ENCODE data around the gene DPP10.

The DPP10 gene

DNA sequence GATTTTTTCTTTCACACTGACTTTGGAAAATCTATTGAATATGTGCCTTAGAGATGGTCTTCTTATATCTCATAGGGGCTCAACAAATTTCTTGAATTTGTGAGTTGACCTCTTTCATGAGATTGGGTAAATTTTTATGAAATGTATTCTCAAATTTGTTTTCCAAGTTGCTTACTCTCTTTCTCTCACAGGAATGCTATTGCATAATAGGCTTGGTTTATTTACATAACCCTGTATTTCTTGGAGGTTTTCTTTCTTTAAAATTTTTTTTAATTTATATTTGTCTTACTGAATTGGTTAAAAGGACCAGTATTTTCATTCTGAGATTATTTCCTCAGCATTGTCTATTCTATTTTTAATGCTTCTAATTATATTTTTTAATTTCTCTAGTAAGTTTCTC lies 917.1 kb downstream of the DPP10 start:
- no peak overlapping the region for H3K4me3 ChIP-seq (ENCODE audit: low read length)
- DNase-seq (ENCODE audit: low read depth), result no peak
- TF ChIP-seq, protein P1, sequence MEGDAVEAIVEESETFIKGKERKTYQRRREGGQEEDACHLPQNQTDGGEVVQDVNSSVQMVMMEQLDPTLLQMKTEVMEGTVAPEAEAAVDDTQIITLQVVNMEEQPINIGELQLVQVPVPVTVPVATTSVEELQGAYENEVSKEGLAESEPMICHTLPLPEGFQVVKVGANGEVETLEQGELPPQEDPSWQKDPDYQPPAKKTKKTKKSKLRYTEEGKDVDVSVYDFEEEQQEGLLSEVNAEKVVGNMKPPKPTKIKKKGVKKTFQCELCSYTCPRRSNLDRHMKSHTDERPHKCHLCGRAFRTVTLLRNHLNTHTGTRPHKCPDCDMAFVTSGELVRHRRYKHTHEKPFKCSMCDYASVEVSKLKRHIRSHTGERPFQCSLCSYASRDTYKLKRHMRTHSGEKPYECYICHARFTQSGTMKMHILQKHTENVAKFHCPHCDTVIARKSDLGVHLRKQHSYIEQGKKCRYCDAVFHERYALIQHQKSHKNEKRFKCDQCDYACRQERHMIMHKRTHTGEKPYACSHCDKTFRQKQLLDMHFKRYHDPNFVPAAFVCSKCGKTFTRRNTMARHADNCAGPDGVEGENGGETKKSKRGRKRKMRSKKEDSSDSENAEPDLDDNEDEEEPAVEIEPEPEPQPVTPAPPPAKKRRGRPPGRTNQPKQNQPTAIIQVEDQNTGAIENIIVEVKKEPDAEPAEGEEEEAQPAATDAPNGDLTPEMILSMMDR (conservative IDR thresholded peaks at IDR 0.05; ENCODE audit: low read length), result no peak

DNA sequence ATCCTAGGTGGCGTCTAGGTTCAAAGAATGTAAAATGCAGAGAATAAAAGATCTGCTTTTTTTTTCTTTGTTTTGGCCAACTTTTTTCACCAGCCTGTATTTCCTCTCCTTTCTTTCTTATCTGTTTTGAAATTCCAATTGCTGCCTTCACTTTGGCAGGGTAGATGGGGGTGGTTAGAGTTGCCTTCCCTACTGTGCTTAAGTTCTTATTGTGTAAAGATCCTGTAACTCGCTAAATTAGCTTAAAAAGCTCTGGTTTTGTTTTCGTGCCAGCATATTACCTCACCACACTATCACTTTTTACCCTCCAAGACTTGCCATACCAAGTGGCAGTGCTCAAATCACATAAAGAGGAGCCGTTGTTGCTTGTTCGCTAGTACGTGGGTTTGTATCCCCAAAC lies 921.7 kb downstream of the DPP10 start:
- DNase-seq (ENCODE audit: low read depth), result no peak
- H3K4me3 ChIP-seq (ENCODE audit: low read length), result no peak overlapping the region
- TF ChIP-seq, protein P1 (conservative IDR thresholded peaks at IDR 0.05; ENCODE audit: low read length), result no peak

DNA sequence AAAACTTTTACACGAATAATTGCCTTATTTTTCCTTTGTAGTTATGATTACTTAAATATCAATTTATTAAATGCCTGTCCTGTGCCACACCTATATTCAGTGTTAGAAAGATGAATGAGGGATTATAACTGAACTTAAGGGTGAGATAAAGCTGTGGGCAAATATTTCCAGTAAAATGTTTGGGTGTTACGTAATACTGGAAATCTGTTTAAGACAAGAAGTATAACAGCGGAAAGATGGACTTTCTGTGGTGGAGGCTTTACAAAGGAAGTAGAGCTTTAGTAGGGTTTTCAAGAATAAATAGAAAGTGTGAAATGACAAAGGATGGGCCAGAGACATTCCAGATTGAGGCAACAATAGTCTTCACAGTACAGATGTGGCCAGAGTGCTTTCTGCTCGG lies 927.0 kb downstream of the DPP10 start:
- DNase-seq (ENCODE audit: low read depth), result no peak
- no peak overlapping the region for H3K4me3 ChIP-seq (ENCODE audit: low read length)
- TF ChIP-seq, protein P1 (conservative IDR thresholded peaks at IDR 0.05; ENCODE audit: low read length), result no peak

DNA sequence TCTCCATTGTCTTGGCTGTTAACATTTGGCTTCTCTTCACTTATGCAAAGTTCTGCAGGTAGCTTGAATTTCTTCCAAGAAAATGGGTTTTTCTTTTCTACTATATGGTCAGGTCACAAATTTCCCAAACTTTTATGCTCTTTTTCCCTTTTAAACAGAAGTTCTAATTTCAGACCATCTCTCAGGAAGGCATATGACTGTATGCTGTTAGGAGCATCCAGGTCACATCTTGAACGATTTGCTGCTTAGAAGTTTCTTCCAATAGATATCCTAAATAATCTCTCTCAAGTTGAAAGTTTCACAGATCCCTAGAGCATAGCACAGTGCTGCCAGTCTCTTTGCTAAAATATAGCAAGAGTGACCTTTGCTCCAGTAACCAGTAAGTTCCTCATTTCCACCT lies 932.5 kb downstream of the DPP10 start:
- TF ChIP-seq, protein P1 (conservative IDR thresholded peaks at IDR 0.05; ENCODE audit: low read length), result no peak
- no peak overlapping the region for H3K4me3 ChIP-seq (ENCODE audit: low read length)
- no peak for DNase-seq (ENCODE audit: low read depth)

DNA sequence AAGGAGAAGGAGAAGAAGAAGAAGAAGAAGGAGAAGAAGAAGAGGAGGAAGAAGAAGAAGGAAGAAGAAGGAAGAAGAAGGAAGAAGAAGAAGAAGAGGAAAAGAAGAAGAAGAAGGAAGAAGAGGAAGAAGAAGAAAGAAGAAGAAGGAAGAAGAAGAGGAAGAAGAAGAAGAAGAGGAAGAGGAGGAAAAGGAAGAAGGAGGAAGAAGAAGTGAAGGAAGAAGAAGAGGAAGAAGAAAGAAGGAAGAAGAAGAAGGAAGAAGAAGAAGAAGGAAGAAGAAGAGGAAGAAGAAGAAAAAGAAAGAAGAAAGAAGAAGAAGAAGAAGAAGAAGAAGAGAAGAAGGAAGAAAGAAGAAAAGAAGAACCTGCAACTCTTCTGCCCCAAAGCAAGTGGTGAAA lies 942.0 kb downstream of the DPP10 start:
- DNase-seq (ENCODE audit: low read depth), result no peak
- TF ChIP-seq, protein P1 (conservative IDR thresholded peaks at IDR 0.05; ENCODE audit: low read length), result no peak
- no peak overlapping the region for H3K4me3 ChIP-seq (ENCODE audit: low read length)

DNA sequence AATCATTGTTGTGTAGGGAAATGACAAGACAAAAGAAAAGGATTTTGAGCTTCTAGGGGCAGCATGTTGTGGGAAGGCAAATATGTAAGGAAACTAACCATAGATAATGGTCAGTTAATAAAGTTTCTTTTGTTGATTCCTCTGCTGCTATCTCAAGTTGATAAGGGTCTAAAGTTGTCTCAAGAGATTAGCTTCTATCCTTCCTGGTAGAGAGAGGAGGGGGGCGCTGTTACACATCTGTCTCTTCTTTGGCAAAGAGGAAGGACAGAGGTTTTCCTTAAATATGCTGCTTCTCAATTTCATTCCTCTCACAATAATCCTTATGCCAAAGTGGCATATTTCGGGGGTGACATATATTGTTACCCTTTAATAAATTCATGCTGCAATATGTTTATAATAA lies 944.0 kb downstream of the DPP10 start:
- DNase-seq (ENCODE audit: low read depth), result no peak
- no peak overlapping the region for H3K4me3 ChIP-seq (ENCODE audit: low read length)
- TF ChIP-seq, protein P1 (conservative IDR thresholded peaks at IDR 0.05; ENCODE audit: low read length), result no peak

DNA sequence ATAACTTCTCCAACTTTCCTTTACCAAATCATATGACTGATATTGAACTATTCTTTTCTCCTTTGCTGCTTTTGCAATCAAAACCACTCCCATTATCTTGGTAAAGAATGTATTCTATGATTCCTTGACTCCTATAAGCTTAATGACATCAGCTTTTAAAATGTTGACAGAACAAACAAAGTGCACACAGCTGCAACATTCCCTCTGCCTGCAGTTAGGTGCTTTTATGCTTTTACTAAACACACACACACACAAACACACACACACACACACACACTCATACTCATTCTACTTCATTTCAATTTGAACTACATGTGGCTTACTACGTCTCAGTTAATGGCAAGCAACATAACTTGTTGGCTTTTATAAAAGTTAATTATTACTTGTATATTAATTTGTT lies 946.6 kb downstream of the DPP10 start:
- H3K4me3 ChIP-seq (ENCODE audit: low read length), result no peak overlapping the region
- DNase-seq (ENCODE audit: low read depth), result no peak
- TF ChIP-seq, protein P1 (conservative IDR thresholded peaks at IDR 0.05; ENCODE audit: low read length), result no peak
